ENCODE measurements around the gene DIAPH1.

GRCh38 chr5:141508798-141509611 is 109.8 kb downstream of the DIAPH1 start:
- TF ChIP-seq CTCF (conservative IDR thresholded peaks at IDR 0.05; ENCODE audit: low read length) (no peak), EZH2phosphoT487 (IDR thresholded peaks at IDR 0.05; ENCODE audit: borderline replicate concordance) (no peak)
